HepG2 (cell line): ENCODE data around the gene AFDN. TPM values are rescaled to one million over a fixed set of nuclear protein-coding genes. Genes with fewer than 3 reads are reported as not detected.

Experiments
- ATF6 ChIP-seq: sonication (generic); formaldehyde crosslinking; conservative IDR thresholded peaks from 2 replicates; pipeline ENCODE4 v1.4.0; 2020; ENCODE audit warnings: missing genetic modification reagents
- CSRNP1 ChIP-seq: sonication (generic); formaldehyde crosslinking; IDR thresholded peaks from 2 replicates; pipeline ENCODE4 v1.8.1; 2023; ENCODE audit warnings: mild to moderate bottlenecking, missing genetic modification reagents
- MAFF ChIP-seq: IDR thresholded peaks from 2 replicates; pipeline ENCODE4 v1.6.1; 2011; ENCODE audit warnings: low read depth, low read length, improper control_type of control experiment
- MIXL1 ChIP-seq: IDR thresholded peaks from 2 replicates; pipeline ENCODE4 v1.6.1; 2016
- MNT ChIP-seq: fragments of 450-650 bp; IDR thresholded peaks from 2 replicates; pipeline ENCODE4 v1.6.1; 2016
- RBM22 ChIP-seq: fragments of 200-400 bp; formaldehyde crosslinking; optimal IDR thresholded peaks from 2 replicates; pipeline ENCODE3; 2017; ENCODE audit warnings: mild to moderate bottlenecking, low read length, moderate library complexity
- ZBED4 ChIP-seq: sonication (generic); formaldehyde crosslinking; IDR thresholded peaks from 2 replicates; pipeline ENCODE4 v1.4.0; 2020; ENCODE audit warnings: missing genetic modification reagents, borderline replicate concordance
- ZHX1 ChIP-seq: sonication (generic); formaldehyde crosslinking; IDR thresholded peaks from 2 replicates; pipeline ENCODE4 v1.8.1; 2022; ENCODE audit warnings: low read depth, mild to moderate bottlenecking, missing genetic modification reagents
- ZNF121 ChIP-seq: sonication (generic); formaldehyde crosslinking; IDR thresholded peaks from 2 replicates; pipeline ENCODE4 v1.5.0; 2020; ENCODE audit warnings: mild to moderate bottlenecking, missing genetic modification reagents
- ZNF879 ChIP-seq: sonication (generic); formaldehyde crosslinking; IDR thresholded peaks from 2 replicates; pipeline ENCODE4 v1.8.1; 2023; ENCODE audit warnings: missing genetic modification reagents
- polyA plus RNA-seq, 8 experiments: library from polyadenylated mRNA; depleted of rRNA in 3 of 8; stranded (reverse) in 7 of 8; unstranded in 1 of 8; fragments of >200 nt; fragmentation: Illumina TruSeq in 4 of 8; extraction: Trizol in 4 of 8; gene quantifications; 2 replicates each; pipeline versions ENCODE4 v1.2.1 to v1.2.3, GENCODE V29; 2011 to 2016; ENCODE audit warnings: low read depth in 4 of 8, missing spikeins in 1 of 8, mixed read lengths in 1 of 8; ENCODE audit not compliant: insufficient read depth in 1 of 8
- total RNA-seq, 5 experiments: library from RNA; depleted of rRNA; stranded (reverse); fragments of >200 nt; fragmentation: Illumina TruSeq; extraction: Trizol; gene quantifications; 2 replicates each; pipeline ENCODE4 v1.2.3, GENCODE V29; 2016; ENCODE audit warnings: low read depth in 1 of 5

The AFDN gene
- total and polyA plus RNA-seq, 2 of the 13 experiments (the other 11 are each of a cell fraction or from before 2014, with no cell fraction given) = 136 to 151 TPM

GRCh38 chr6:167933847-167934246 lies 107.1 kb downstream of the AFDN start (continued):
- 0 out of 2 replicates have a peak, but pooled peaks have one; percentile 7 for TF ChIP-seq MAFF
- TF ChIP-seq CSRNP1 (CRISPR knock-in tag) = no peak
- TF ChIP-seq MNT = no peak
- TF ChIP-seq ZNF121 (CRISPR knock-in tag) = no peak
- peak; percentile 42 for TF ChIP-seq RBM22
- TF ChIP-seq ATF6 (CRISPR knock-in tag) = no peak
- no peak for TF ChIP-seq ZNF879
- TF ChIP-seq MIXL1 (CRISPR knock-in tag) = no peak
- no peak for TF ChIP-seq ZBED4 (CRISPR knock-in tag)
- TF ChIP-seq ZHX1 (CRISPR knock-in tag) = no peak
